Keratinocyte (primary cell): ENCODE results near the gene RNH1. TPM values are rescaled to one million over a fixed set of nuclear protein-coding genes. Genes with fewer than 3 reads are reported as not detected.

Source experiments
- DNase-seq: peaks from one replicate; pipeline ENCODE4 v3.0.0-alpha.2; 2011; ENCODE audit warnings: low read depth, missing footprints, low spot score
- FAIRE-seq: peaks from 2 replicates; lab custom pipeline; 2011; peaks lifted over from hg19 to GRCh38; lab: Jason Lieb, UNC
- H2AFZ ChIP-seq: 2 replicates; pipeline ENCODE4 v1.6.0; 2012; ENCODE audit warnings: low read length, control low read depth, inconsistent platforms; ENCODE audit not compliant: control insufficient read depth
- H3K27ac ChIP-seq: 2 replicates; pipeline ENCODE4 v1.5.1; 2011; ENCODE audit warnings: low read length; ENCODE audit not compliant: control insufficient read depth, insufficient read depth
- H3K27me3 ChIP-seq: 3 replicates; pipeline ENCODE4 v1.6.0; 2011; ENCODE audit warnings: low read length; ENCODE audit not compliant: control insufficient read depth, insufficient read depth; ENCODE audit errors: extremely low read depth
- H3K36me3 ChIP-seq, 2 experiments: 2 replicates in 1 of 2; 3 replicates in 1 of 2; pipeline ENCODE4 v1.5.1; 2011; ENCODE audit warnings: low read length in 2 of 2, mild to moderate bottlenecking in 1 of 2; ENCODE audit not compliant: control insufficient read depth in 2 of 2, insufficient read depth in 2 of 2; ENCODE audit errors: extremely low read depth in 1 of 2
- H3K4me1 ChIP-seq: 3 replicates; pipeline ENCODE4 v1.5.1; 2011; ENCODE audit warnings: low read length; ENCODE audit not compliant: control insufficient read depth, insufficient read depth; ENCODE audit errors: extremely low read depth
- H3K4me2 ChIP-seq: 3 replicates; pipeline ENCODE4 v1.6.0; 2011; ENCODE audit warnings: low read depth, low read length; ENCODE audit not compliant: control insufficient read depth, insufficient read depth; ENCODE audit errors: extremely low read depth
- H3K4me3 ChIP-seq, 3 experiments: fragments of 200-600 bp in 1 of 3; sonication (generic) in 1 of 3; 2 replicates in 2 of 3; 3 replicates in 1 of 3; pipeline ENCODE4 v1.5.1; 2011 to 2016; ENCODE audit warnings: low read length in 3 of 3, mild to moderate bottlenecking in 3 of 3, control low read depth in 2 of 3, inconsistent platforms in 1 of 3, low read depth in 1 of 3, mixed read lengths in 1 of 3, mixed run types in 1 of 3, moderate library complexity in 1 of 3; ENCODE audit not compliant: control insufficient read depth in 2 of 3, insufficient read depth in 2 of 3; ENCODE audit errors: extremely low read depth in 1 of 3
- H3K79me2 ChIP-seq: 2 replicates; pipeline ENCODE4 v1.6.0; 2012; ENCODE audit warnings: low read length; ENCODE audit not compliant: control insufficient read depth, insufficient read depth
- H3K9ac ChIP-seq: 3 replicates; pipeline ENCODE4 v1.6.0; 2011; ENCODE audit warnings: low read length; ENCODE audit not compliant: control insufficient read depth, insufficient read depth; ENCODE audit errors: extremely low read depth
- H3K9me1 ChIP-seq: 3 replicates; pipeline ENCODE4 v1.6.0; 2011; ENCODE audit warnings: low read length; ENCODE audit not compliant: control insufficient read depth, insufficient read depth; ENCODE audit errors: extremely low read depth
- H3K9me3 ChIP-seq: 2 replicates; pipeline ENCODE4 v1.5.1; 2012; ENCODE audit warnings: low read depth, low read length; ENCODE audit not compliant: control insufficient read depth
- H4K20me1 ChIP-seq: 3 replicates; pipeline ENCODE4 v1.6.0; 2011; ENCODE audit warnings: low read length; ENCODE audit not compliant: control insufficient read depth, insufficient read depth; ENCODE audit errors: extremely low read depth
- CTCF ChIP-seq, 3 experiments: IDR thresholded peaks in 1 of 3; conservative IDR thresholded peaks in 1 of 3; optimal IDR thresholded peaks in 1 of 3; 2 replicates in 2 of 3; 3 replicates in 1 of 3; pipeline versions ENCODE3 to v1.5.1; 2011; ENCODE audit warnings: low read length in 3 of 3, mild to moderate bottlenecking in 3 of 3, moderate library complexity in 2 of 3, control low read depth in 1 of 3, inconsistent platforms in 1 of 3; ENCODE audit not compliant: insufficient read depth in 2 of 3; ENCODE audit errors: extremely low read depth in 1 of 3
- EZH2 ChIP-seq: IDR thresholded peaks from one replicate; pipeline ENCODE4 v1.6.1; 2012; ENCODE audit warnings: inconsistent platforms, mild to moderate bottlenecking, low read length, moderate library complexity
- dilution Hi-C: fragments of 300-500 bp; cut with MboI; formaldehyde crosslinking; loops from one replicate; pipeline ENCODE4 v1.7.0; 2020; ENCODE audit warnings: low sequenced_read_pairs; ENCODE audit not compliant: extremely low pct_ligation_motif_present
- polyA plus RNA-seq, 5 experiments: library from polyadenylated mRNA; depleted of rRNA in 3 of 5; stranded (reverse) in 3 of 5; stranded (forward) in 1 of 5; unstranded in 1 of 5; fragments of >200 nt; gene quantifications; 1 replicate in 1 of 5; 2 replicates in 3 of 5; 3 replicates in 1 of 5; pipeline versions ENCODE4 v1.2.1 to v1.2.3, GENCODE V29; 2011 to 2012; ENCODE audit warnings: missing spikeins in 2 of 5, low read depth in 1 of 5, low replicate concordance in 1 of 5

RNH1 gene
- polyA plus RNA-seq, 1 donor (not counting 4 experiments of a cell fraction or from before 2014, with no cell fraction given) = 92.0 TPM

GRCh38 chr11:544817-545166, 37.8 kb upstream of the RNH1 start:
- dilution Hi-C loops = no loop called here

GRCh38 chr11:541433-541885, 34.4 kb upstream of the RNH1 start:
- FAIRE-seq (no peak), DNase-seq (no peak)
- no peaks in the 10 kb centered on the region for H3K36me3 ChIP-seq
- peaks cover 10% of the 10 kb centered on the region for H3K27me3 ChIP-seq
- TF ChIP-seq EZH2 (no peak), CTCF (optimal IDR thresholded peaks at IDR 0.05 in 1 of 3, IDR thresholded peaks at IDR 0.05 in 1 of 3, conservative IDR thresholded peaks at IDR 0.05 in 1 of 3; ENCODE audit: extremely low read depth in 1 of 3, insufficient read depth in 2 of 3, low read length in 3 of 3) (no peak)
- H3K9ac ChIP-seq = no peak overlapping the region
- H3K4me1 ChIP-seq = peaks cover 6% of the 10 kb centered on the region
- no peaks in the 10 kb centered on the region for H3K9me3 ChIP-seq
- H3K4me3 ChIP-seq = no peak overlapping the region
- H4K20me1 ChIP-seq = no peaks in the 10 kb centered on the region
- no peak overlapping the region for H2AFZ ChIP-seq
- H3K79me2 ChIP-seq = no peaks in the 10 kb centered on the region
- H3K27ac ChIP-seq = no peak overlapping the region
- H3K4me2 ChIP-seq = no peak overlapping the region
- dilution Hi-C loops = no loop called here
- H3K9me1 ChIP-seq = no peaks in the 10 kb centered on the region

More at GRCh38 chr11:544817-545166, 37.8 kb upstream of the RNH1 start:
- no peak for TF ChIP-seq EZH2
- no peak for TF ChIP-seq CTCF (optimal IDR thresholded peaks at IDR 0.05 in 1 of 3, IDR thresholded peaks at IDR 0.05 in 1 of 3, conservative IDR thresholded peaks at IDR 0.05 in 1 of 3; ENCODE audit: extremely low read depth in 1 of 3, insufficient read depth in 2 of 3, low read length in 3 of 3)
- H4K20me1 ChIP-seq = no peaks in the 10 kb centered on the region
- H3K9ac ChIP-seq = no peak overlapping the region
- no peak overlapping the region for H3K27ac ChIP-seq
- no peak overlapping the region for H2AFZ ChIP-seq
- H3K36me3 ChIP-seq = no peaks in the 10 kb centered on the region
- H3K79me2 ChIP-seq = no peaks in the 10 kb centered on the region
- FAIRE-seq = no peak
- H3K9me3 ChIP-seq = no peaks in the 10 kb centered on the region
- DNase-seq = no peak
- no peak overlapping the region for H3K4me2 ChIP-seq
- no peak overlapping the region for H3K4me3 ChIP-seq
- H3K4me1 ChIP-seq = no peaks in the 10 kb centered on the region
- no peaks in the 10 kb centered on the region for H3K9me1 ChIP-seq
- H3K27me3 ChIP-seq = peaks cover 6% of the 10 kb centered on the region
